ENCODE data around the gene NUDT16L1. TPM values are rescaled to one million over a fixed set of nuclear protein-coding genes. Genes with fewer than 3 reads are reported as not detected.

Gene NUDT16L1
- total and polyA plus RNA-seq, 2 experiments from 2014 or later, result 84.4 to 157 TPM

DNA sequence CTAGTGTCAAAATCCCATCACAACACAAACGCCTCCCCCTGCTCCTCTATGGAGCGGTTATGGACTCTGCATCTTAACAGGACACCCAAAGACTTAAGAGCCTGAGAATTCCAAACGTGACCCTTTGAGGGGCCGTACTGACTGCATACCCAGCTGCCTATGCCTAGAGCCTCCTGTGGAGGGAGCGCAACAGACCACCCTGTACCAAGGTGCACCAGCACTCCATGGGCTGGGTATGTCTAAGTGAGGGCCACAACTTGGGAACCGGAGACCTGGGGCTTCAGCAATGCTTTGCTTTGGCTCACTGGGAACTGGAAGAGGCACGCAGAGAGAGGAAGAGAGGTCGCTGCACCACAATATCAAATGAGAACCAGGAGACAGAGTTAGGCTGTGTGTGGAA lies 35.3 kb downstream of the NUDT16L1 start:
- Histone ChIP-seq H3K36me3 (peaks cover 12% of the 10 kb centered on the region), H3K4me3 (no peak overlapping the region), H3K27me3 (no peaks in the 10 kb centered on the region), H3K9me3 (ENCODE audit: low read depth) (no peaks in the 10 kb centered on the region), H3K27ac (no peak overlapping the region), H3K4me1 (ENCODE audit: low read depth) (no peaks in the 10 kb centered on the region)
- no peak for DNase-seq (ENCODE audit: low read depth in 1 of 2, low spot score in 1 of 2)
- TF ChIP-seq CTCF (IDR thresholded peaks at IDR 0.05; ENCODE audit: low read depth, low read length), result no peak

DNA sequence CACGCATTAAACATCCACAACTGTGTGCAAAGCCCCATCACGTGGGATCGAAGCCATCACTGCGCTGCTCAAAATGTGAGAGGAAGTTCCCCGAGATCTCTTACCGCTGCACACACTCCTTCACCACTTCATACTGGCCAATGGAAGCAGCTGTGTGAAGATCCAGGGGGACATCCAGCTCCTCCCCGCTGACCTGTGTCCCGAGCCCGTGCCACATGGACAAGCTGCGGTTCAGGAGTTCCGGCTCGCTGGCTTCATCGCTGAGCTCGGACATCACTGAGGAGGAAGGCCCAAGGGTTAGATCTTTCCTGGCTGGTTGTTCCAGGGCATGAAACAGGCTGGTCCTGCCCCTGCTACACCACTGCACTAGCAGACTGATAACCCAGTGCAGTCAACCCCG lies 36.5 kb downstream of the NUDT16L1 start:
- Histone ChIP-seq H3K36me3 (peaks cover 8% of the 10 kb centered on the region), H3K9me3 (ENCODE audit: low read depth) (no peaks in the 10 kb centered on the region), H3K27me3 (no peaks in the 10 kb centered on the region), H3K4me1 (ENCODE audit: low read depth) (no peaks in the 10 kb centered on the region), H3K4me3 (no peak overlapping the region), H3K27ac (no peak overlapping the region)
- TF ChIP-seq CTCF (IDR thresholded peaks at IDR 0.05; ENCODE audit: low read depth, low read length), result no peak
- no peak for DNase-seq (ENCODE audit: low read depth in 1 of 2, low spot score in 1 of 2)

DNA sequence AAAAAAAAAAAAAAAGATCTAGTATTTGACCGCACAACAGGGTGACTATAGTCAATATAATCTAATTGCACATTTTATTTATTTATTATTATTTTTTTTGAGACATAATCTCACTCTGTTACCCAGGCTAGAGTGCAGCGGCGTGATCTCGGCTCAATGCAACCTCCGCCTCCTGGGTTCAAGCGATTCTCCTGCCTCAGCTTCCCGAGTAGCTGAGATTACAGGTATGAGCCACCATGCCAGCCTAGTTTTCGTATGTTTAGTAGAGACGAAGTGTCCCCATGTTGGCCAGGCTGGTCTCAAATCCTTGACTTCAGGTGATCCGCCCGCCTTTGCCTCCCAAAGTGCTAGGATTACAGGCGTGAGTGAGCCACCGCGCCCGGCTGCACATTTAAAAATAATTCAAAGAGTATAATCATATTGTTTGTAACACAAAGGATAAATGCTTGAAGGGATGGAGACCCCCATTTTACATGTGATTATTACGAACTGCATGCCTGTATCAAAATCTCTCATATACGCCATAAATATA lies 39.9 kb downstream of the NUDT16L1 start:
- Histone ChIP-seq H3K4me3 (peak overlapping the region; percentile 70), H3K4me1 (ENCODE audit: low read depth) (no peaks in the 10 kb centered on the region), H3K9me3 (ENCODE audit: low read depth) (no peaks in the 10 kb centered on the region), H3K27ac (no peak overlapping the region), H3K27me3 (no peaks in the 10 kb centered on the region), H3K36me3 (peaks cover 2% of the 10 kb centered on the region)
- no peak for TF ChIP-seq CTCF (IDR thresholded peaks at IDR 0.05; ENCODE audit: low read depth, low read length)
- no peak for DNase-seq (ENCODE audit: low read depth in 1 of 2, low spot score in 1 of 2)

DNA sequence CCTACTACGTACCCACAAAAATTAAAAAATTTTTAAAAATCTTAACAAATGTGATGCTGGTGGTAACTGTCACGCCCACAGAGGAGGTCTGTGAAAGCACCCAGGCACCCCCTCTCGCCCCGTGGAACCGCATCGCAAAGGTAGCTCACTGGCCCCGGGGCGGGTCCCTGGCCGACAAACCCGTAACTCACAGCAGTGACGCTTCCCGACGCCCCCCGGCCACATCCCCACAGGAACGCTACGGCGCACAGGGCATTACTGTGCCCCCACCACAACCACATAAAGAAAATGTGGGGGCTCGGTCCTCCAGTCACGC lies 40.3 kb downstream of the NUDT16L1 start:
- no peak for TF ChIP-seq CTCF (IDR thresholded peaks at IDR 0.05; ENCODE audit: low read depth, low read length)
- Histone ChIP-seq H3K27me3 (no peaks in the 10 kb centered on the region), H3K4me1 (ENCODE audit: low read depth) (no peaks in the 10 kb centered on the region), H3K36me3 (peaks cover 2% of the 10 kb centered on the region), H3K9me3 (ENCODE audit: low read depth) (no peaks in the 10 kb centered on the region), H3K4me3 (peak overlapping the region; percentile 70), H3K27ac (peak overlapping the region; percentile 79)
- DNase-seq (ENCODE audit: low read depth in 1 of 2, low spot score in 1 of 2), result no peak

DNA sequence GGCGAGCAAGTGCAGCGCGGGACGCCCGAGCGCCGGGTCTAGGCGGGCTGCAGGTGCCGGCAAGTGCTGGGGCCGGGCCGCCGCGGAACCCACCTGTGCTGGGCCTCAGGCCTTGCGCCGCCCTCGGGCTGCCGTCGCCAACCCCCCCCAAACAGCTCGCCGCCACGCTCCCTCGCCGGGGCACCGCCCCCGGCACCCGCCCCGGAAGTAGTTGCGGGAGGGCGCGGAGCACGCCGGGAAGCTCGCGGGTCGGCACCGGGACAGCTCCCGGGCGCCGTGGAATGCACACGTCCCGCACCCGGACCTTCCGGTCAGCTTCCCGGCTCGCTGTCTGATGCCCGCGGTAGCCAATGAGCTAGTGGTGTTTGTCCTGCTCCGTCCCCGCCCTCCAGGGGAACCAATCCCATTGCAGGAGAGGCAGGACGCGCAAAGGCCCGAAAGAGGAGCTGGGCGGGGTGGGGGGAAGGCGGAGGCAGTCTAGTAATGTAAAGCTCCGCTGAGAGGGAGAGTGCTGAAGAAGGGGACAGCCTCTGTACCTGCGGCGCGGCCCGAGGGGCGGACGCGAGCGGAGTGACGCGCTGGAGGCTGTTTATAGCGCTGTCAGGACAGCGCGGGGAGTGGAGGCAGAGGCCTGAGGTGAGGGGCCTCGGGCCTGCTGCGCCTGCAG lies 40.8 kb downstream of the NUDT16L1 start, which contains the start of the genes ANKS3 and DNAAF8:
ANKS3 (minus strand) TSS at position 209 of the 667 bp plus-strand sequence. CDS start 4,122 bp downstream, outside the sequence.
DNAAF8 (plus strand) TSS at position 475 of the 667 bp plus-strand sequence. CDS start 1,978 bp downstream, outside the sequence.
- H3K4me1 ChIP-seq (ENCODE audit: low read depth), result no peaks in the 10 kb centered on the region
- no peaks in the 10 kb centered on the region for H3K27me3 ChIP-seq
- peak; percentile 98 to 99 for DNase-seq (ENCODE audit: low read depth in 1 of 2, low spot score in 1 of 2)
- TF ChIP-seq CTCF (IDR thresholded peaks at IDR 0.05; ENCODE audit: low read depth, low read length), result no peak
- peak within 1 kb of the TSS; percentile 79 for H3K27ac ChIP-seq
- no peaks in the 10 kb centered on the region for H3K9me3 ChIP-seq (ENCODE audit: low read depth)
- H3K4me3 ChIP-seq, result peak within 1 kb of the TSS; percentile 70
- H3K36me3 ChIP-seq, result peaks cover 2% of the 10 kb centered on the region

All from cardiac muscle cell (in vitro differentiated cells and primary cell).